HepG2 (cell line): ENCODE measurements around the gene MBOAT7. TPM values are rescaled to one million over a fixed set of nuclear protein-coding genes. Genes with fewer than 3 reads are reported as not detected.

Source experiments
- ATAC-seq: fragments of 200-7000 bp; cut with Tn5 transposase; 3 replicates; pipeline ENCODE4 v1.9.1; 2020; ENCODE audit warnings: mild to moderate bottlenecking, moderate library complexity
- BruUV-seq: library from RNA; stranded (reverse); fragments of 400-500 nt; replicated peaks from 2 replicates; lab custom pipeline; 2021; lab: Mats Ljungman, UMichigan
- CTCF ChIA-PET: fragments of 300-600 bp; formaldehyde crosslinking; extraction: SDS; loops from one replicate; lab custom pipeline; 2021; ENCODE audit warnings: low total read pairs, inconsistent platforms, low intra/inter-chr PET ratio; lab: Yijun Ruan, JAX
- POLR2A ChIA-PET: fragments of 350-600 bp; sonication (Branson Sonifier 250); formaldehyde crosslinking; loops from one replicate; lab custom pipeline; 2020; ENCODE audit warnings: antibody characterized with exemption, inconsistent platforms; lab: Yijun Ruan, JAX
- DNase-seq: peaks from one replicate; pipeline ENCODE4 v3.0.0-alpha.2; 2015; ENCODE audit warnings: low spot score
- FAIRE-seq: peaks from 3 replicates; lab custom pipeline; 2011; peaks lifted over from hg19 to GRCh38; lab: Jason Lieb, UNC
- H2AFZ ChIP-seq: one replicate; pipeline ENCODE4 v1.6.1; 2011; ENCODE audit warnings: low read length, inconsistent platforms
- H3K27ac ChIP-seq: fragments of 300-600 bp; 3 replicates; pipeline ENCODE4 v1.8.0; 2011; ENCODE audit warnings: mixed run types, mild to moderate bottlenecking, mixed read lengths, low read length, inconsistent platforms; ENCODE audit not compliant: insufficient read depth; ENCODE audit errors: extremely low read length
- H3K27me3 ChIP-seq, 2 experiments: fragments of 200-600 bp in 1 of 2; 2 replicates in 1 of 2; 3 replicates in 1 of 2; pipeline versions ENCODE4 v1.6.0 to v1.8.0; 2011; ENCODE audit warnings: low read length in 2 of 2, mild to moderate bottlenecking in 2 of 2, moderate library complexity in 2 of 2, inconsistent platforms in 1 of 2; ENCODE audit not compliant: insufficient read depth in 2 of 2, control insufficient read depth in 1 of 2
- H3K36me3 ChIP-seq, 2 experiments: fragments of 200-600 bp in 1 of 2; replicated peaks in 1 of 2; 2 replicates in 1 of 2; 3 replicates in 1 of 2; pipeline versions ENCODE4 v1.5.1 to v1.8.0; 2011; ENCODE audit warnings: low read length in 2 of 2, inconsistent platforms in 1 of 2; ENCODE audit not compliant: insufficient read depth in 2 of 2, control insufficient read depth in 1 of 2
- H3K4me1 ChIP-seq: 2 replicates; pipeline ENCODE4 v1.5.1; 2012; ENCODE audit warnings: low read length, inconsistent platforms; ENCODE audit not compliant: insufficient read depth
- H3K4me2 ChIP-seq: 2 replicates; pipeline ENCODE4 v1.6.0; 2011; ENCODE audit warnings: low read depth, low read length, inconsistent platforms
- H3K4me3 ChIP-seq, 3 experiments: fragments of 200-600 bp in 1 of 3; sonication (generic), shearing (Covaris generic) in 1 of 3; replicated peaks in 1 of 3; 2 replicates each; pipeline ENCODE4 v1.5.1; 2011 to 2016; ENCODE audit warnings: low read length in 3 of 3, inconsistent platforms in 2 of 3, low read depth in 2 of 3, mild to moderate bottlenecking in 2 of 3, control low read depth in 1 of 3, mixed read lengths in 1 of 3; ENCODE audit not compliant: insufficient read depth in 1 of 3
- H3K79me2 ChIP-seq: one replicate; pipeline ENCODE4 v1.6.1; 2011; ENCODE audit warnings: low read length, inconsistent platforms; ENCODE audit not compliant: insufficient read depth
- H3K9ac ChIP-seq: 2 replicates; pipeline ENCODE4 v1.6.0; 2011; ENCODE audit warnings: mild to moderate bottlenecking, low read depth, low read length, inconsistent platforms; ENCODE audit not compliant: insufficient read depth
- H3K9me3 ChIP-seq: 2 replicates; pipeline ENCODE4 v1.5.1; 2012; ENCODE audit warnings: mild to moderate bottlenecking, low read length
- H4K20me1 ChIP-seq: 2 replicates; pipeline ENCODE4 v1.6.0; 2011; ENCODE audit warnings: inconsistent platforms, mild to moderate bottlenecking, low read length, moderate library complexity; ENCODE audit not compliant: insufficient read depth
- BRD4 ChIP-seq: sonication (generic); formaldehyde crosslinking; IDR thresholded peaks from 2 replicates; pipeline ENCODE4 v1.4.0; 2020; ENCODE audit warnings: missing genetic modification reagents
- KDM1A ChIP-seq: IDR thresholded peaks from 2 replicates; pipeline ENCODE4 v1.6.1; 2016; ENCODE audit warnings: missing compliant biosample characterization
- MTERF4 ChIP-seq: sonication (generic); formaldehyde crosslinking; IDR thresholded peaks from 2 replicates; pipeline ENCODE4 v1.8.0; 2023; ENCODE audit warnings: mild to moderate bottlenecking, missing genetic modification reagents
- RBFOX2 ChIP-seq: fragments of 200-400 bp; formaldehyde crosslinking; IDR thresholded peaks from 2 replicates; pipeline ENCODE4 v1.6.1; 2017; ENCODE audit warnings: low read depth, mild to moderate bottlenecking, low read length
- SOX5 ChIP-seq: IDR thresholded peaks from 2 replicates; pipeline ENCODE4 v1.6.1; 2016; ENCODE audit warnings: borderline replicate concordance
- TEAD3 ChIP-seq: optimal IDR thresholded peaks from 2 replicates; pipeline ENCODE3; 2016; ENCODE audit warnings: borderline replicate concordance
- TP53 ChIP-seq: sonication (generic); formaldehyde crosslinking; conservative IDR thresholded peaks from 2 replicates; pipeline ENCODE4 v1.4.0; 2020; ENCODE audit warnings: missing genetic modification reagents
- ZNF230 ChIP-seq: sonication (generic); formaldehyde crosslinking; IDR thresholded peaks from 2 replicates; pipeline ENCODE4 v1.4.0; 2020; ENCODE audit warnings: mild to moderate bottlenecking, missing genetic modification reagents
- ZNF276 ChIP-seq: sonication (generic); formaldehyde crosslinking; IDR thresholded peaks from 2 replicates; pipeline ENCODE4 v1.4.0; 2020; ENCODE audit warnings: mild to moderate bottlenecking, low read depth, missing genetic modification reagents
- ZNF281 ChIP-seq: sonication (generic); formaldehyde crosslinking; IDR thresholded peaks from 2 replicates; pipeline ENCODE4 v1.4.0; 2020; ENCODE audit warnings: missing genetic modification reagents, borderline replicate concordance
- ZNF30 ChIP-seq: sonication (generic); formaldehyde crosslinking; IDR thresholded peaks from 2 replicates; pipeline ENCODE4 v1.5.0; 2020; ENCODE audit warnings: mild to moderate bottlenecking, missing genetic modification reagents
- ZNF484 ChIP-seq: sonication (generic); formaldehyde crosslinking; IDR thresholded peaks from 2 replicates; pipeline ENCODE4 v1.5.1; 2020; ENCODE audit warnings: mild to moderate bottlenecking, low read depth, missing genetic modification reagents, borderline replicate concordance
- ZNF7 ChIP-seq: IDR thresholded peaks from 2 replicates; pipeline ENCODE4 v1.6.1; 2016; ENCODE audit warnings: missing biosample characterization, missing genetic modification reagents
- ZNF724P ChIP-seq: sonication (generic); formaldehyde crosslinking; IDR thresholded peaks from 2 replicates; pipeline ENCODE4 v1.8.0; 2022; ENCODE audit warnings: missing genetic modification reagents, borderline replicate concordance
- WGBS: methylation state at CpG from one replicate; pipeline ENCODE4 v1.1.6; 2017; ENCODE audit warnings: low lambda C conversion rate; 5-methylcytosine and 5-hydroxymethylcytosine counted together
- in situ Hi-C: cut with HindIII; loops from 2 replicates; pipeline ENCODE4 v1.10.0; 2017; ENCODE audit warnings: low pct_unique_long_range_greater_than_20kb; ENCODE audit not compliant: extremely low pct_ligation_motif_present
- intact Hi-C: fragments of 100-400 bp; cut with micrococcal nuclease; formaldehyde crosslinking; loops from one replicate; pipeline ENCODE4 v1.10.0; 2022; ENCODE audit not compliant: unreplicated experiment
- polyA plus RNA-seq, 8 experiments: library from polyadenylated mRNA; depleted of rRNA in 3 of 8; stranded (reverse) in 7 of 8; unstranded in 1 of 8; fragments of >200 nt; fragmentation: Illumina TruSeq in 4 of 8; extraction: Trizol in 4 of 8; gene quantifications; 2 replicates each; pipeline versions ENCODE4 v1.2.1 to v1.2.3, GENCODE V29; 2011 to 2016; ENCODE audit warnings: low read depth in 4 of 8, missing spikeins in 1 of 8, mixed read lengths in 1 of 8; ENCODE audit not compliant: insufficient read depth in 1 of 8
- total RNA-seq, 5 experiments: library from RNA; depleted of rRNA; stranded (reverse); fragments of >200 nt; fragmentation: Illumina TruSeq; extraction: Trizol; gene quantifications; 2 replicates each; pipeline ENCODE4 v1.2.3, GENCODE V29; 2016; ENCODE audit warnings: low read depth in 1 of 5
- TF ChIP-seq, protein P1 (sequence below): sonication (generic); formaldehyde crosslinking; IDR thresholded peaks from 2 replicates; pipeline ENCODE4 v1.4.0; 2020; ENCODE audit warnings: mild to moderate bottlenecking, missing genetic modification reagents
- TF ChIP-seq, protein P2 (sequence below): sonication (generic); formaldehyde crosslinking; IDR thresholded peaks from 2 replicates; pipeline ENCODE4 v1.8.0; 2022; ENCODE audit warnings: missing genetic modification reagents, low read depth, mild to moderate bottlenecking, borderline replicate concordance

MBOAT7 gene
- total and polyA plus RNA-seq, 2 of the 13 experiments (the other 11 are each of a cell fraction or from before 2014, with no cell fraction given): 22.2 to 25.5 TPM

GRCh38 chr19:54201172-54201701, 11.9 kb upstream of the MBOAT7 start:
- Histone ChIP-seq H3K9ac (peak overlapping the region; percentile 96), H3K9me3 (no peaks in the 10 kb centered on the region), H3K4me3 (peak overlapping the region; percentile 61 to 83 (median 72)), H3K27ac (peak overlapping the region; percentile 91), H3K4me1 (peaks cover 55% of the 10 kb centered on the region), H4K20me1 (peaks cover 55% of the 10 kb centered on the region), H2AFZ (no peak overlapping the region), H3K4me2 (peak overlapping the region; percentile 87), H3K79me2 (peaks cover 54% of the 10 kb centered on the region), H3K36me3 (peaks cover 11 to 53% of the 10 kb centered on the region in 2 experiments), H3K27me3 (no peaks in the 10 kb centered on the region; a peak in 1 of 5 replicates)
- in situ Hi-C loops: no loop called here
- ATAC-seq (no peak), FAIRE-seq (no peak), DNase-seq (no peak)
- BruUV-seq: TSS peak; percentile 74
- under 1% methylated on average over 16 of the region's 28 CpGs for WGBS
- intact Hi-C loops: loop anchor here (5.0 kb wide), 1 partner anchor 64 kb away; the partner anchor contains the start of gene CNOT3
- CTCF ChIA-PET: no interaction called here
- POLR2A ChIA-PET: interaction anchor here (0.6 to 8.7 kb wide), 13 partner anchors 8 to 337 kb away, joined by 3 to 306 read pairs (median 5); partner anchors contain the start of genes CNOT3, LENG1, LILRB5 and MBOAT7
- no peak for TF ChIP-seq ZNF276 (CRISPR knock-in tag)
- no peak for TF ChIP-seq MTERF4 (CRISPR knock-in tag)
- TF ChIP-seq ZNF281: no peak
- no peak for TF ChIP-seq ZNF230 (CRISPR knock-in tag)
- TF ChIP-seq, protein P1, sequence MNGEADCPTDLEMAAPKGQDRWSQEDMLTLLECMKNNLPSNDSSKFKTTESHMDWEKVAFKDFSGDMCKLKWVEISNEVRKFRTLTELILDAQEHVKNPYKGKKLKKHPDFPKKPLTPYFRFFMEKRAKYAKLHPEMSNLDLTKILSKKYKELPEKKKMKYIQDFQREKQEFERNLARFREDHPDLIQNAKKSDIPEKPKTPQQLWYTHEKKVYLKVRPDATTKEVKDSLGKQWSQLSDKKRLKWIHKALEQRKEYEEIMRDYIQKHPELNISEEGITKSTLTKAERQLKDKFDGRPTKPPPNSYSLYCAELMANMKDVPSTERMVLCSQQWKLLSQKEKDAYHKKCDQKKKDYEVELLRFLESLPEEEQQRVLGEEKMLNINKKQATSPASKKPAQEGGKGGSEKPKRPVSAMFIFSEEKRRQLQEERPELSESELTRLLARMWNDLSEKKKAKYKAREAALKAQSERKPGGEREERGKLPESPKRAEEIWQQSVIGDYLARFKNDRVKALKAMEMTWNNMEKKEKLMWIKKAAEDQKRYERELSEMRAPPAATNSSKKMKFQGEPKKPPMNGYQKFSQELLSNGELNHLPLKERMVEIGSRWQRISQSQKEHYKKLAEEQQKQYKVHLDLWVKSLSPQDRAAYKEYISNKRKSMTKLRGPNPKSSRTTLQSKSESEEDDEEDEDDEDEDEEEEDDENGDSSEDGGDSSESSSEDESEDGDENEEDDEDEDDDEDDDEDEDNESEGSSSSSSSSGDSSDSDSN (CRISPR knock-in tag): no peak; the same call in 1 of the 2 replicates
- TF ChIP-seq, protein P2, sequence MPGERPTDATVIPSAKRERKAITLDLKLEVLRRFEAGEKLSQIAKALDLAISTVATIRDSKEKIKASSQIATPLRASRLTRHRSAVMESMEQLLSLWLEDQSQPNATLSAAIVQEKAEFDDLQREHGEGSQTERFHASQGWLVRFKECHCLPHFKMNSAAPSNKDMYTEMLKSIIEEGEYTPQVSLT (CRISPR knock-in tag): 0 out of 2 replicates have a peak, but pooled peaks have one; percentile 29
- no peak for TF ChIP-seq SOX5 (CRISPR knock-in tag)
- TF ChIP-seq BRD4: 0 out of 2 replicates have a peak, but pooled peaks have one; percentile 14
- TF ChIP-seq TEAD3: peak; percentile 10
- TF ChIP-seq RBFOX2: peak; percentile 57; the same call in 1 of the 2 replicates
- no peak for TF ChIP-seq KDM1A (CRISPR knock-in tag)
- TF ChIP-seq ZNF484 (CRISPR knock-in tag): no peak
- no peak for TF ChIP-seq TP53 (CRISPR knock-in tag)
- 0 out of 2 replicates have a peak, but pooled peaks have one; percentile 10 for TF ChIP-seq ZNF724P (CRISPR knock-in tag)
- TF ChIP-seq ZNF30 (CRISPR knock-in tag): peak; percentile 72; the same call in 1 of the 2 replicates
- TF ChIP-seq ZNF7: no peak
